Stomach smooth muscle (tissue), 2 donors: ENCODE measurements around the gene TGFB3.

Experiments used
- H3K27ac ChIP-seq: one replicate; pipeline ENCODE4 v1.7.0; 2013; ENCODE audit warnings: mild to moderate bottlenecking, low read length, inconsistent platforms
- H3K27me3 ChIP-seq, 2 donors: one replicate each; pipeline ENCODE4 v1.7.0; 2013; ENCODE audit warnings: low read length in 2 of 2; ENCODE audit not compliant: insufficient read depth in 2 of 2, control insufficient read depth in 1 of 2
- H3K36me3 ChIP-seq, 2 donors: one replicate each; pipeline ENCODE4 v1.7.0; 2013; ENCODE audit warnings: low read length in 2 of 2; ENCODE audit not compliant: control insufficient read depth in 2 of 2, insufficient read depth in 2 of 2
- H3K4me1 ChIP-seq: one replicate; pipeline ENCODE4 v1.7.0; 2013; ENCODE audit warnings: low read length; ENCODE audit not compliant: control insufficient read depth, insufficient read depth
- H3K4me3 ChIP-seq, 2 donors: one replicate each; pipeline ENCODE4 v1.7.0; 2013; ENCODE audit warnings: low read length in 2 of 2
- H3K9ac ChIP-seq, 2 donors: one replicate each; pipeline ENCODE4 v1.7.0; 2013; ENCODE audit warnings: low read length in 2 of 2, mild to moderate bottlenecking in 1 of 2
- H3K9me3 ChIP-seq, 2 donors: one replicate each; pipeline ENCODE4 v1.7.0; 2013; ENCODE audit warnings: low read length in 2 of 2; ENCODE audit not compliant: control insufficient read depth in 2 of 2
- donor health status: healthy.
- donor health status: Pancreatic carcinoma.

TGFB3 gene

GRCh38 chr14:75960231-75960630, 21.6 kb downstream of the TGFB3 start:
- no peak overlapping the region for H3K9ac ChIP-seq
- peaks cover 29 to 45% of the 10 kb centered on the region in 2 donors for H3K36me3 ChIP-seq
- no peak overlapping the region for H3K27ac ChIP-seq

GRCh38 chr14:75959031-75959430, 22.8 kb downstream of the TGFB3 start:
- Histone ChIP-seq H3K4me3 (no peak overlapping the region), H3K27ac (no peak overlapping the region), H3K36me3 (peaks cover 22 to 35% of the 10 kb centered on the region in 2 donors), H3K9me3 (no peaks in the 10 kb centered on the region), H3K9ac (no peak overlapping the region), H3K4me1 (no peaks in the 10 kb centered on the region), H3K27me3 (no peaks in the 10 kb centered on the region)

More at GRCh38 chr14:75960231-75960630, 21.6 kb downstream of the TGFB3 start:
- H3K4me3 ChIP-seq = no peak overlapping the region
- no peaks in the 10 kb centered on the region for H3K9me3 ChIP-seq
- H3K27me3 ChIP-seq = no peaks in the 10 kb centered on the region
- no peaks in the 10 kb centered on the region for H3K4me1 ChIP-seq

- Histone ChIP-seq H3K4me3 (no peak overlapping the region), H3K4me1 (no peaks in the 10 kb centered on the region), H3K27ac (no peak overlapping the region), H3K36me3 (peaks cover 0 to 2% of the 10 kb centered on the region in 2 donors), H3K9ac (no peak overlapping the region), H3K27me3 (no peaks in the 10 kb centered on the region), H3K9me3 (no peaks in the 10 kb centered on the region)
Measured at GRCh38 chr14:75952489-75952888, 29.3 kb downstream of the TGFB3 start.

GRCh38 chr14:75946785-75947184, 35.0 kb downstream of the TGFB3 start:
- H3K27me3 ChIP-seq = no peaks in the 10 kb centered on the region
- no peak overlapping the region for H3K9ac ChIP-seq
- no peaks in the 10 kb centered on the region for H3K9me3 ChIP-seq
- no peak overlapping the region for H3K4me3 ChIP-seq
- H3K27ac ChIP-seq = no peak overlapping the region
- no peaks in the 10 kb centered on the region for H3K4me1 ChIP-seq
- H3K36me3 ChIP-seq = no peaks in the 10 kb centered on the region

- no peak overlapping the region for H3K9ac ChIP-seq
Measured at GRCh38 chr14:75944607-75945241, 37.1 kb downstream of the TGFB3 start.

GRCh38 chr14:75941030-75941429, 40.8 kb downstream of the TGFB3 start:
- Histone ChIP-seq H3K27ac (no peak overlapping the region), H3K4me1 (no peaks in the 10 kb centered on the region), H3K36me3 (no peaks in the 10 kb centered on the region), H3K9me3 (no peaks in the 10 kb centered on the region), H3K9ac (no peak overlapping the region), H3K4me3 (no peak overlapping the region), H3K27me3 (no peaks in the 10 kb centered on the region)

More at GRCh38 chr14:75944607-75945241, 37.1 kb downstream of the TGFB3 start:
- H3K9me3 ChIP-seq = no peaks in the 10 kb centered on the region
- H3K4me3 ChIP-seq = no peak overlapping the region
- H3K36me3 ChIP-seq = no peaks in the 10 kb centered on the region
- no peak overlapping the region for H3K27ac ChIP-seq
- H3K4me1 ChIP-seq = no peaks in the 10 kb centered on the region
- H3K27me3 ChIP-seq = no peaks in the 10 kb centered on the region

- H3K9ac ChIP-seq = no peak overlapping the region
- H3K4me1 ChIP-seq = no peaks in the 10 kb centered on the region
- no peak overlapping the region for H3K4me3 ChIP-seq
- no peaks in the 10 kb centered on the region for H3K27me3 ChIP-seq
- H3K36me3 ChIP-seq = no peaks in the 10 kb centered on the region
- H3K27ac ChIP-seq = no peak overlapping the region
- no peaks in the 10 kb centered on the region for H3K9me3 ChIP-seq
Measured at GRCh38 chr14:75939200-75939599, 42.6 kb downstream of the TGFB3 start.

GRCh38 chr14:75934998-75935628, 46.7 kb downstream of the TGFB3 start:
- Histone ChIP-seq H3K36me3 (no peaks in the 10 kb centered on the region), H3K27me3 (no peaks in the 10 kb centered on the region), H3K27ac (no peak overlapping the region), H3K4me1 (no peaks in the 10 kb centered on the region), H3K9me3 (no peaks in the 10 kb centered on the region), H3K4me3 (no peak overlapping the region), H3K9ac (no peak overlapping the region)

GRCh38 chr14:75933712-75934296, 48.0 kb downstream of the TGFB3 start:
- Histone ChIP-seq H3K9me3 (no peaks in the 10 kb centered on the region), H3K27me3 (no peaks in the 10 kb centered on the region), H3K4me3 (no peak overlapping the region), H3K36me3 (no peaks in the 10 kb centered on the region), H3K4me1 (no peaks in the 10 kb centered on the region), H3K9ac (no peak overlapping the region), H3K27ac (no peak overlapping the region)

- no peak overlapping the region for H3K27ac ChIP-seq
- no peak overlapping the region for H3K9ac ChIP-seq
Measured at GRCh38 chr14:75928690-75929181, 53.1 kb downstream of the TGFB3 start.

More at GRCh38 chr14:75928690-75929181, 53.1 kb downstream of the TGFB3 start:
- Histone ChIP-seq H3K4me3 (peak overlapping the region in 1 of 2 donors; percentile 3), H3K27me3 (no peaks in the 10 kb centered on the region), H3K36me3 (no peaks in the 10 kb centered on the region), H3K4me1 (no peaks in the 10 kb centered on the region), H3K9me3 (no peaks in the 10 kb centered on the region)
